Endothelial cell of umbilical vein (primary cell): ENCODE results near the gene PLXDC1.

Source experiments
- EZH2 ChIP-seq: IDR thresholded peaks from 2 replicates; pipeline ENCODE4 v1.6.1; 2012; ENCODE audit warnings: borderline replicate concordance, low read depth, mild to moderate bottlenecking, moderate library complexity, low read length, inconsistent platforms; ENCODE audit not compliant: severe bottlenecking
- MYC ChIP-seq: IDR thresholded peaks from one replicate; pipeline ENCODE4 v1.6.1; 2011; ENCODE audit warnings: mild to moderate bottlenecking, low read depth, low read length
- POLR2A ChIP-seq: IDR thresholded peaks from 2 replicates; pipeline ENCODE4 v1.6.1; 2012; ENCODE audit warnings: low read depth, mild to moderate bottlenecking, control low read depth, low read length
- POLR2AphosphoS5 ChIP-seq: IDR thresholded peaks from 2 replicates; pipeline ENCODE4 v1.6.1; 2012; ENCODE audit warnings: low read depth, mild to moderate bottlenecking, control low read depth, low read length, moderate library complexity; ENCODE audit not compliant: insufficient read depth
- TF ChIP-seq, protein P1 (sequence below), 2 donors: IDR thresholded peaks; 1 replicate in 1 of 2; 2 replicates in 1 of 2; pipeline ENCODE4 v1.5.1; 2011; ENCODE audit warnings: low read length in 2 of 2, mild to moderate bottlenecking in 2 of 2, moderate library complexity in 2 of 2, control low read depth in 1 of 2, inconsistent platforms in 1 of 2, low read depth in 1 of 2; ENCODE audit not compliant: insufficient read depth in 1 of 2; ENCODE audit errors: extremely low read depth in 1 of 2

DNA sequence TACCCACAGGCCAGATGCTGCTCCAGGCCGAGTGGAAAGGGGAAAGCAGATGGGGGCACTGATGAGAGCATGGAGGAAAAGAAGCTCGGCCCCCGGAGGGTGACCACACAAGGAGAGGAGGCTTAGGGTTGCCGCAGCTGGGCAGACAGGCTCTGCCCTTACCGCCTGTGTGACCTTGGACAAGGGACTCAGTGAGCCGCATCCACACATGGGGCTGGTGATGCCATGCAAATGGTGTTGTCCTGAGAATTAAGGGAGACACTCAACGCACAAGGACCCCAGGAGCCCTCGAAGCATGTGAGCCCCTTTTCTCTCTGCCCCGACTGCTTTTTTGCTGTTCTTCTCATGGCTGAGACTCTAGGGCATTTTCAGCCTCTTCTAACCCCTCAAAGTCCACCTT is 61.0 kb downstream of the PLXDC1 start:
- TF ChIP-seq, protein P1, sequence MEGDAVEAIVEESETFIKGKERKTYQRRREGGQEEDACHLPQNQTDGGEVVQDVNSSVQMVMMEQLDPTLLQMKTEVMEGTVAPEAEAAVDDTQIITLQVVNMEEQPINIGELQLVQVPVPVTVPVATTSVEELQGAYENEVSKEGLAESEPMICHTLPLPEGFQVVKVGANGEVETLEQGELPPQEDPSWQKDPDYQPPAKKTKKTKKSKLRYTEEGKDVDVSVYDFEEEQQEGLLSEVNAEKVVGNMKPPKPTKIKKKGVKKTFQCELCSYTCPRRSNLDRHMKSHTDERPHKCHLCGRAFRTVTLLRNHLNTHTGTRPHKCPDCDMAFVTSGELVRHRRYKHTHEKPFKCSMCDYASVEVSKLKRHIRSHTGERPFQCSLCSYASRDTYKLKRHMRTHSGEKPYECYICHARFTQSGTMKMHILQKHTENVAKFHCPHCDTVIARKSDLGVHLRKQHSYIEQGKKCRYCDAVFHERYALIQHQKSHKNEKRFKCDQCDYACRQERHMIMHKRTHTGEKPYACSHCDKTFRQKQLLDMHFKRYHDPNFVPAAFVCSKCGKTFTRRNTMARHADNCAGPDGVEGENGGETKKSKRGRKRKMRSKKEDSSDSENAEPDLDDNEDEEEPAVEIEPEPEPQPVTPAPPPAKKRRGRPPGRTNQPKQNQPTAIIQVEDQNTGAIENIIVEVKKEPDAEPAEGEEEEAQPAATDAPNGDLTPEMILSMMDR (IDR thresholded peaks at IDR 0.05; ENCODE audit: extremely low read depth in 1 of 2, insufficient read depth in 1 of 2, low read depth in 1 of 2, low read length in 2 of 2), result no peak
- TF ChIP-seq EZH2 (no peak), POLR2A (no peak), MYC (no peak), POLR2AphosphoS5 (no peak)
